Choroid plexus epithelial cell (primary cell): ENCODE data around the gene CDK6.

ENCODE experiments used
- DNase-seq: peaks from one replicate; pipeline ENCODE4 v3.0.0-alpha.2; 2010; ENCODE audit warnings: low read depth
- H3K4me3 ChIP-seq: 2 replicates; pipeline ENCODE4 v1.5.1; 2011; ENCODE audit warnings: low read depth, mild to moderate bottlenecking, control low read depth, low read length, moderate library complexity
- CTCF ChIP-seq: conservative IDR thresholded peaks from 2 replicates; pipeline ENCODE4 v1.5.1; 2011; ENCODE audit warnings: low read depth, mild to moderate bottlenecking, control low read depth, inconsistent platforms, low read length, moderate library complexity

Gene CDK6

GRCh38 chr7:92723943-92724342 lies 112.4 kb downstream of the CDK6 start:
- no peak overlapping the region for H3K4me3 ChIP-seq
- TF ChIP-seq CTCF, result no peak
- no peak for DNase-seq

GRCh38 chr7:92723205-92723604 lies 113.2 kb downstream of the CDK6 start:
- no peak for TF ChIP-seq CTCF
- peak; percentile 62 for DNase-seq
- no peak overlapping the region for H3K4me3 ChIP-seq

GRCh38 chr7:92722541-92722940 lies 113.8 kb downstream of the CDK6 start:
- no peak overlapping the region for H3K4me3 ChIP-seq
- TF ChIP-seq CTCF, result no peak
- DNase-seq, result peak; percentile 52

- no peak for DNase-seq
- H3K4me3 ChIP-seq, result no peak overlapping the region
- TF ChIP-seq CTCF, result peak; percentile 7
These were observed 115.6 kb downstream of the CDK6 start for GRCh38 chr7:92720604-92721350.

- no peak overlapping the region for H3K4me3 ChIP-seq
- TF ChIP-seq CTCF, result no peak
- peak; percentile 52 for DNase-seq
These were observed 118.2 kb downstream of the CDK6 start for GRCh38 chr7:92717993-92718716.

- H3K4me3 ChIP-seq, result no peak overlapping the region
- no peak for DNase-seq
- no peak for TF ChIP-seq CTCF
These were observed 118.8 kb downstream of the CDK6 start for GRCh38 chr7:92717623-92717992.
